Measurements from ENCODE around the gene DUOXA2.

Gene DUOXA2

GRCh38 chr15:45161666-45162065 is 47.5 kb downstream of the DUOXA2 start:
- H3K27me3 Mint-ChIP-seq (ENCODE audit: low read depth) = no peaks in the 10 kb centered on the region
- peaks cover 3% of the 10 kb centered on the region for H3K36me3 Mint-ChIP-seq (ENCODE audit: low read depth)
- H3K27ac Mint-ChIP-seq = no peak overlapping the region
- H3K9me3 Mint-ChIP-seq = no peaks in the 10 kb centered on the region
- no peak overlapping the region for H3K4me3 Mint-ChIP-seq
- H3K4me1 Mint-ChIP-seq (ENCODE audit: low read depth) = peaks cover 23% of the 10 kb centered on the region
- no peak for DNase-seq (ENCODE audit: low spot score)

GRCh38 chr15:45162771-45163507 is 48.8 kb downstream of the DUOXA2 start:
- Mint-ChIP-seq H3K9me3 (no peaks in the 10 kb centered on the region), H3K4me1 (ENCODE audit: low read depth) (peaks cover 19% of the 10 kb centered on the region), H3K4me3 (no peak overlapping the region), H3K27me3 (ENCODE audit: low read depth) (no peaks in the 10 kb centered on the region), H3K27ac (no peak overlapping the region), H3K36me3 (ENCODE audit: low read depth) (peaks cover 3% of the 10 kb centered on the region)
- peak; percentile 50 for DNase-seq (ENCODE audit: low spot score)

GRCh38 chr15:45163508-45163856 is 49.4 kb downstream of the DUOXA2 start:
- H3K4me3 Mint-ChIP-seq = no peak overlapping the region
- H3K4me1 Mint-ChIP-seq (ENCODE audit: low read depth) = peaks cover 16% of the 10 kb centered on the region
- H3K36me3 Mint-ChIP-seq (ENCODE audit: low read depth) = peaks cover 3% of the 10 kb centered on the region
- no peaks in the 10 kb centered on the region for H3K9me3 Mint-ChIP-seq
- no peaks in the 10 kb centered on the region for H3K27me3 Mint-ChIP-seq (ENCODE audit: low read depth)
- H3K27ac Mint-ChIP-seq = no peak overlapping the region
- DNase-seq (ENCODE audit: low spot score) = no peak

- peak overlapping the region; percentile 83 for H3K4me3 Mint-ChIP-seq
- H3K27ac Mint-ChIP-seq = peak overlapping the region; percentile 81
- H3K9me3 Mint-ChIP-seq = no peaks in the 10 kb centered on the region
- no peaks in the 10 kb centered on the region for H3K27me3 Mint-ChIP-seq (ENCODE audit: low read depth)
- H3K4me1 Mint-ChIP-seq (ENCODE audit: low read depth) = peaks cover 11% of the 10 kb centered on the region
- DNase-seq (ENCODE audit: low spot score) = no peak
- peaks cover 3% of the 10 kb centered on the region for H3K36me3 Mint-ChIP-seq (ENCODE audit: low read depth)
Measured at GRCh38 chr15:45164914-45165313, 50.8 kb downstream of the DUOXA2 start.

GRCh38 chr15:45165536-45165935 is 51.4 kb downstream of the DUOXA2 start:
- H3K27me3 Mint-ChIP-seq (ENCODE audit: low read depth) = no peaks in the 10 kb centered on the region
- peaks cover 3% of the 10 kb centered on the region for H3K36me3 Mint-ChIP-seq (ENCODE audit: low read depth)
- H3K4me3 Mint-ChIP-seq = peak overlapping the region; percentile 83
- peaks cover 11% of the 10 kb centered on the region for H3K4me1 Mint-ChIP-seq (ENCODE audit: low read depth)
- no peak for DNase-seq (ENCODE audit: low spot score)
- no peaks in the 10 kb centered on the region for H3K9me3 Mint-ChIP-seq
- peak overlapping the region; percentile 81 for H3K27ac Mint-ChIP-seq

GRCh38 chr15:45166834-45167630 is 52.9 kb downstream of the DUOXA2 start:
- H3K9me3 Mint-ChIP-seq = no peaks in the 10 kb centered on the region
- peak overlapping the region; percentile 83 for H3K27ac Mint-ChIP-seq
- H3K4me1 Mint-ChIP-seq (ENCODE audit: low read depth) = peaks cover 11% of the 10 kb centered on the region
- no peaks in the 10 kb centered on the region for H3K27me3 Mint-ChIP-seq (ENCODE audit: low read depth)
- peak overlapping the region; percentile 64 for H3K4me3 Mint-ChIP-seq
- DNase-seq (ENCODE audit: low spot score) = peak; percentile 79
- H3K36me3 Mint-ChIP-seq (ENCODE audit: low read depth) = peaks cover 2% of the 10 kb centered on the region

GRCh38 chr15:45167631-45168205 is 53.6 kb downstream of the DUOXA2 start:
- no peak for DNase-seq (ENCODE audit: low spot score)
- H3K4me1 Mint-ChIP-seq (ENCODE audit: low read depth) = peaks cover 9% of the 10 kb centered on the region
- H3K27me3 Mint-ChIP-seq (ENCODE audit: low read depth) = no peaks in the 10 kb centered on the region
- H3K4me3 Mint-ChIP-seq = peak overlapping the region; percentile 64
- H3K27ac Mint-ChIP-seq = peak overlapping the region; percentile 83
- H3K36me3 Mint-ChIP-seq (ENCODE audit: low read depth) = peaks cover 2% of the 10 kb centered on the region
- H3K9me3 Mint-ChIP-seq = no peaks in the 10 kb centered on the region

Measured in T-helper 2 cell treated with Interferon-gamma antibody and Interleukin-4, amounts not matched to agents 5 μg/mL and 100 μg/mL, for 36 hours (primary cell).